ENCODE data around the gene ASB6. TPM values are rescaled to one million over a fixed set of nuclear protein-coding genes. Genes with fewer than 3 reads are reported as not detected.

ASB6 gene
- total and polyA plus RNA-seq, 4 donors, result 3.4 to 8.4 (median 6.2) TPM

DNA sequence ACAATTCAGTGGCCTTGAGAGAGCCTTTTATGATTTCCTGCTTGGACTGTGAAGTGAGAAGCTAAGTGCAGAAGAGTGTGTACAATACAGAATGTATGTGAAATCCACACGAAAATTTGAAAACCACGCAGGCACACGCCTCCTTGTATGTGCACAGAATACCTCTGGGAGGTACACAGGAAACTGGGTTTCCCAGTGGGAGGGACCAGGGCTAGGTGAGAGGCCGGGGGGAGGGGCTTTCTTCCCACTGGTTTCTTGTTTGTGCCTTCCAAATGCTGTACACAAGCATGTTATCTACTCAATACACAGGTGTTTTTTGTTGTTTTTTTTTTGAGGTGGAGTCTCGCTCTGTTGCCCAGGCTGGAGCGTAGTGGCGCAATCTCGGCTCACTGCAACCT, 37.2 kb downstream of the ASB6 start:
- 72% methylated on average over 8 of the region's 8 CpGs for WGBS
- Histone ChIP-seq H3K27ac (ENCODE audit: low read depth in 1 of 2, low read length in 2 of 2) (no peak overlapping the region), H3K9me3 (ENCODE audit: control insufficient read depth in 4 of 4, low read length in 3 of 4) (no peaks in the 10 kb centered on the region), H3K4me3 (ENCODE audit: low read depth in 1 of 3, low read length in 3 of 3) (no peak overlapping the region), H3K9ac (ENCODE audit: low read depth in 1 of 2, low read length in 2 of 2) (no peak overlapping the region), H3K27me3 (ENCODE audit: control insufficient read depth in 4 of 4, insufficient read depth in 4 of 4, low read length in 3 of 4) (no peaks in the 10 kb centered on the region), H3K4me1 (ENCODE audit: control insufficient read depth in 4 of 4, insufficient read depth in 4 of 4, low read length in 3 of 4) (peaks cover 7 to 22% (median 15%) of the 10 kb centered on the region in 4 donors), H3K36me3 (ENCODE audit: control insufficient read depth in 4 of 4, insufficient read depth in 3 of 4, low read depth in 1 of 4, low read length in 3 of 4) (no peaks in the 10 kb centered on the region)
- TF ChIP-seq RXRA (IDR thresholded peaks at IDR 0.05) (no peak), GABPA (IDR thresholded peaks at IDR 0.05 in 1 of 2, conservative IDR thresholded peaks at IDR 0.05 in 1 of 2) (no peak), RAD21 (IDR thresholded peaks at IDR 0.05) (no peak), EGR1 (IDR thresholded peaks at IDR 0.05; ENCODE audit: low read depth in 2 of 2) (no peak), FOXA2 (IDR thresholded peaks at IDR 0.05) (no peak), FOXA1 (IDR thresholded peaks at IDR 0.05) (no peak), JUND (IDR thresholded peaks at IDR 0.05) (no peak), NR2F2 (IDR thresholded peaks at IDR 0.05) (no peak), YY1 (IDR thresholded peaks at IDR 0.05) (no peak), HNF4A (conservative IDR thresholded peaks at IDR 0.05) (no peak), TAF1 (conservative IDR thresholded peaks at IDR 0.05) (no peak), HNF4G (IDR thresholded peaks at IDR 0.05) (no peak), CTCF (IDR thresholded peaks at IDR 0.05; ENCODE audit: low read depth, low read length, missing input control) (no peak), ATF3 (IDR thresholded peaks at IDR 0.05) (no peak), SP1 (IDR thresholded peaks at IDR 0.05) (no peak)
- TF ChIP-seq, protein P1, sequence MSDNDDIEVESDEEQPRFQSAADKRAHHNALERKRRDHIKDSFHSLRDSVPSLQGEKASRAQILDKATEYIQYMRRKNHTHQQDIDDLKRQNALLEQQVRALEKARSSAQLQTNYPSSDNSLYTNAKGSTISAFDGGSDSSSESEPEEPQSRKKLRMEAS (IDR thresholded peaks at IDR 0.05), result no peak
- TF ChIP-seq, protein P2, sequence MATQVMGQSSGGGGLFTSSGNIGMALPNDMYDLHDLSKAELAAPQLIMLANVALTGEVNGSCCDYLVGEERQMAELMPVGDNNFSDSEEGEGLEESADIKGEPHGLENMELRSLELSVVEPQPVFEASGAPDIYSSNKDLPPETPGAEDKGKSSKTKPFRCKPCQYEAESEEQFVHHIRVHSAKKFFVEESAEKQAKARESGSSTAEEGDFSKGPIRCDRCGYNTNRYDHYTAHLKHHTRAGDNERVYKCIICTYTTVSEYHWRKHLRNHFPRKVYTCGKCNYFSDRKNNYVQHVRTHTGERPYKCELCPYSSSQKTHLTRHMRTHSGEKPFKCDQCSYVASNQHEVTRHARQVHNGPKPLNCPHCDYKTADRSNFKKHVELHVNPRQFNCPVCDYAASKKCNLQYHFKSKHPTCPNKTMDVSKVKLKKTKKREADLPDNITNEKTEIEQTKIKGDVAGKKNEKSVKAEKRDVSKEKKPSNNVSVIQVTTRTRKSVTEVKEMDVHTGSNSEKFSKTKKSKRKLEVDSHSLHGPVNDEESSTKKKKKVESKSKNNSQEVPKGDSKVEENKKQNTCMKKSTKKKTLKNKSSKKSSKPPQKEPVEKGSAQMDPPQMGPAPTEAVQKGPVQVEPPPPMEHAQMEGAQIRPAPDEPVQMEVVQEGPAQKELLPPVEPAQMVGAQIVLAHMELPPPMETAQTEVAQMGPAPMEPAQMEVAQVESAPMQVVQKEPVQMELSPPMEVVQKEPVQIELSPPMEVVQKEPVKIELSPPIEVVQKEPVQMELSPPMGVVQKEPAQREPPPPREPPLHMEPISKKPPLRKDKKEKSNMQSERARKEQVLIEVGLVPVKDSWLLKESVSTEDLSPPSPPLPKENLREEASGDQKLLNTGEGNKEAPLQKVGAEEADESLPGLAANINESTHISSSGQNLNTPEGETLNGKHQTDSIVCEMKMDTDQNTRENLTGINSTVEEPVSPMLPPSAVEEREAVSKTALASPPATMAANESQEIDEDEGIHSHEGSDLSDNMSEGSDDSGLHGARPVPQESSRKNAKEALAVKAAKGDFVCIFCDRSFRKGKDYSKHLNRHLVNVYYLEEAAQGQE (IDR thresholded peaks at IDR 0.05), result no peak
- TF ChIP-seq, protein P3, sequence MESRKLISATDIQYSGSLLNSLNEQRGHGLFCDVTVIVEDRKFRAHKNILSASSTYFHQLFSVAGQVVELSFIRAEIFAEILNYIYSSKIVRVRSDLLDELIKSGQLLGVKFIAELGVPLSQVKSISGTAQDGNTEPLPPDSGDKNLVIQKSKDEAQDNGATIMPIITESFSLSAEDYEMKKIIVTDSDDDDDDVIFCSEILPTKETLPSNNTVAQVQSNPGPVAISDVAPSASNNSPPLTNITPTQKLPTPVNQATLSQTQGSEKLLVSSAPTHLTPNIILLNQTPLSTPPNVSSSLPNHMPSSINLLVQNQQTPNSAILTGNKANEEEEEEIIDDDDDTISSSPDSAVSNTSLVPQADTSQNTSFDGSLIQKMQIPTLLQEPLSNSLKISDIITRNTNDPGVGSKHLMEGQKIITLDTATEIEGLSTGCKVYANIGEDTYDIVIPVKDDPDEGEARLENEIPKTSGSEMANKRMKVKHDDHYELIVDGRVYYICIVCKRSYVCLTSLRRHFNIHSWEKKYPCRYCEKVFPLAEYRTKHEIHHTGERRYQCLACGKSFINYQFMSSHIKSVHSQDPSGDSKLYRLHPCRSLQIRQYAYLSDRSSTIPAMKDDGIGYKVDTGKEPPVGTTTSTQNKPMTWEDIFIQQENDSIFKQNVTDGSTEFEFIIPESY (IDR thresholded peaks at IDR 0.05), result no peak
- DNase-seq (ENCODE audit: low spot score), result no peak

Measured in liver (tissue), 9 donors.